HepG2 (cell line): ENCODE measurements around the gene EXOC6B. TPM values are rescaled to one million over a fixed set of nuclear protein-coding genes. Genes with fewer than 3 reads are reported as not detected.

ENCODE experiments used
- DR1 ChIP-seq: sonication (generic); formaldehyde crosslinking; IDR thresholded peaks from 2 replicates; pipeline ENCODE4 v1.8.0; 2021; ENCODE audit warnings: mild to moderate bottlenecking, missing genetic modification reagents, inconsistent platforms
- EED ChIP-seq: sonication (generic); formaldehyde crosslinking; IDR thresholded peaks from 2 replicates; pipeline ENCODE4 v1.5.0; 2020; ENCODE audit warnings: mild to moderate bottlenecking, missing genetic modification reagents
- FOXM1 ChIP-seq: sonication (generic); formaldehyde crosslinking; IDR thresholded peaks from 2 replicates; pipeline ENCODE4 v1.5.0; 2020; ENCODE audit warnings: missing genetic modification reagents
- HDAC6 ChIP-seq: fragments of 200-600 bp; sonication (generic); IDR thresholded peaks from 2 replicates; pipeline ENCODE4 v1.7.0; 2017; ENCODE audit warnings: mild to moderate bottlenecking, antibody characterized with exemption, low read length, low read depth
- HMG20A ChIP-seq: IDR thresholded peaks from 2 replicates; pipeline ENCODE4 v1.6.1; 2016; ENCODE audit warnings: borderline replicate concordance
- KDM5A ChIP-seq: fragments of 200-600 bp; sonication (generic); IDR thresholded peaks from 2 replicates; pipeline ENCODE4 v1.7.0; 2018; ENCODE audit warnings: antibody characterized with exemption, mild to moderate bottlenecking, low read length, borderline replicate concordance
- MED8 ChIP-seq: sonication (generic); formaldehyde crosslinking; IDR thresholded peaks from 2 replicates; pipeline ENCODE4 v1.8.1; 2023; ENCODE audit warnings: mild to moderate bottlenecking, missing genetic modification reagents; ENCODE audit not compliant: insufficient replicate concordance
- NBN ChIP-seq: fragments of 450-650 bp; conservative IDR thresholded peaks from 2 replicates; pipeline ENCODE4 v1.6.1; 2017
- NR2F6 ChIP-seq, 2 experiments: IDR thresholded peaks; 2 replicates each; pipeline ENCODE4 v1.6.1; 2016; ENCODE audit warnings: antibody characterized with exemption in 1 of 2, mild to moderate bottlenecking in 1 of 2
- SMAD3 ChIP-seq: sonication (generic); formaldehyde crosslinking; IDR thresholded peaks from 2 replicates; pipeline ENCODE4 v1.4.0; 2020; ENCODE audit warnings: missing genetic modification reagents
- SP2 ChIP-seq: sonication (generic); formaldehyde crosslinking; IDR thresholded peaks from 2 replicates; pipeline ENCODE4 v1.5.1; 2020; ENCODE audit warnings: mild to moderate bottlenecking, missing genetic modification reagents
- YEATS2 ChIP-seq: sonication (generic); formaldehyde crosslinking; IDR thresholded peaks from 2 replicates; pipeline ENCODE4 v1.4.0; 2020; ENCODE audit warnings: missing genetic modification reagents, borderline replicate concordance
- ZFP36 ChIP-seq: fragments of 150-350 bp; IDR thresholded peaks from 2 replicates; pipeline ENCODE4 v1.6.1; 2018; ENCODE audit warnings: borderline replicate concordance, low read length, low read depth; ENCODE audit not compliant: partially characterized antibody
- ZFP36L1 ChIP-seq: sonication (generic); formaldehyde crosslinking; IDR thresholded peaks from 2 replicates; pipeline ENCODE4 v1.8.0; 2022; ENCODE audit warnings: mild to moderate bottlenecking, missing genetic modification reagents, moderate library complexity
- ZNF160 ChIP-seq: sonication (generic); formaldehyde crosslinking; IDR thresholded peaks from 2 replicates; pipeline ENCODE4 v1.8.0; 2022; ENCODE audit warnings: mild to moderate bottlenecking, inconsistent platforms, missing genetic modification reagents
- ZNF383 ChIP-seq: sonication (generic); formaldehyde crosslinking; IDR thresholded peaks from 2 replicates; pipeline ENCODE4 v1.4.0; 2020; ENCODE audit warnings: missing genetic modification reagents, mild to moderate bottlenecking, borderline replicate concordance
- ZNF841 ChIP-seq: sonication (generic); formaldehyde crosslinking; IDR thresholded peaks from 2 replicates; pipeline ENCODE4 v1.8.1; 2023; ENCODE audit warnings: missing genetic modification reagents, borderline replicate concordance
- ZNF878 ChIP-seq: sonication (generic); formaldehyde crosslinking; IDR thresholded peaks from 2 replicates; pipeline ENCODE4 v1.8.1; 2023; ENCODE audit warnings: mild to moderate bottlenecking, missing genetic modification reagents, moderate library complexity
- polyA plus RNA-seq, 8 experiments: library from polyadenylated mRNA; depleted of rRNA in 3 of 8; stranded (reverse) in 7 of 8; unstranded in 1 of 8; fragments of >200 nt; fragmentation: Illumina TruSeq in 4 of 8; extraction: Trizol in 4 of 8; gene quantifications; 2 replicates each; pipeline versions ENCODE4 v1.2.1 to v1.2.3, GENCODE V29; 2011 to 2016; ENCODE audit warnings: low read depth in 4 of 8, missing spikeins in 1 of 8, mixed read lengths in 1 of 8; ENCODE audit not compliant: insufficient read depth in 1 of 8
- total RNA-seq, 5 experiments: library from RNA; depleted of rRNA; stranded (reverse); fragments of >200 nt; fragmentation: Illumina TruSeq; extraction: Trizol; gene quantifications; 2 replicates each; pipeline ENCODE4 v1.2.3, GENCODE V29; 2016; ENCODE audit warnings: low read depth in 1 of 5
- TF ChIP-seq, protein P1 (sequence below): IDR thresholded peaks from 2 replicates; pipeline ENCODE4 v1.6.1; 2012; ENCODE audit warnings: low read length, improper control_type of control experiment
- TF ChIP-seq, protein P2 (sequence below): sonication (generic); formaldehyde crosslinking; IDR thresholded peaks from 2 replicates; pipeline ENCODE4 v1.4.0; 2020; ENCODE audit warnings: mild to moderate bottlenecking, missing genetic modification reagents, borderline replicate concordance
- TF ChIP-seq, protein P3 (sequence below): IDR thresholded peaks from 2 replicates; pipeline ENCODE4 v1.6.1; 2016; ENCODE audit warnings: missing compliant biosample characterization, missing genetic modification reagents, borderline replicate concordance

The EXOC6B gene
- total and polyA plus RNA-seq, 2 of the 13 experiments (the other 11 are each of a cell fraction or from before 2014, with no cell fraction given), result 9.1 to 15.9 TPM

DNA sequence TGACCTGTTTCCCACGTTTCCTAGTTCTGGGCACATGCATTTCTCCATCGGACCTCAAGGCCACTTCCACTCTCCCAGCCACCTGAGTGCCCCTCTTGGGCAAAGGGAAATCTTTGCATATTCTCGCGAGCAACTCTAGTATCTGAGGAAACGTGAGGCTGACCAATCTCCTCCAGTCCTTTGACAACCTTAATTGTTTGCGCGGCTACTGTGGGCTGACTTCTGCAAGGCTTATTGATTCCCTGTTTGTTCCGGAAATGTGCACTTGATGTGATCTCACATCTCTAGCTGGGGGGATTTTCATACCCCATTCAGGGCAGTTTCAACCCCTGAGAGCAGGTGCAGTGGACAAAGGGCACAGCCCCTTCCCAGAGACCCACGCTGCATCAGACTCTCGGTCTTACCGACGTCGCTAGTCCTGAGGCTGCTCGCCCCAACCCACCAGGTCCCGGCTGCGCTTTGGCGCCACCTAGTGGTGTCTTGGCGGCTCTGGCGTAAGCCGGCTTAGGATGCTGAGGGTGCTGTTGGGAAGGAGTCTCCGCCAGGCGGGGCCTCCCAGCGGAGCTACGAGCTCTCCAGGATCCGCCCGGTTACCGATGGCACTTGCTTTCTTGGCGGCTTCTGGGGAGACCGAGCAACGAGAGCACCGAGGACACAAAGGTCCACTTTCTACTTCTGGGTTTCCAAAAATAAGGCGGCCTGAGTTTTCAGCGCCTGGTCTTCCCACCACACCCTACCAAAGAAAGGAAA, 36.6 kb upstream of the EXOC6B start (continued):
- TF ChIP-seq SP2 (CRISPR knock-in tag), result no peak
- no peak for TF ChIP-seq MED8 (CRISPR knock-in tag)
- TF ChIP-seq, protein P1, sequence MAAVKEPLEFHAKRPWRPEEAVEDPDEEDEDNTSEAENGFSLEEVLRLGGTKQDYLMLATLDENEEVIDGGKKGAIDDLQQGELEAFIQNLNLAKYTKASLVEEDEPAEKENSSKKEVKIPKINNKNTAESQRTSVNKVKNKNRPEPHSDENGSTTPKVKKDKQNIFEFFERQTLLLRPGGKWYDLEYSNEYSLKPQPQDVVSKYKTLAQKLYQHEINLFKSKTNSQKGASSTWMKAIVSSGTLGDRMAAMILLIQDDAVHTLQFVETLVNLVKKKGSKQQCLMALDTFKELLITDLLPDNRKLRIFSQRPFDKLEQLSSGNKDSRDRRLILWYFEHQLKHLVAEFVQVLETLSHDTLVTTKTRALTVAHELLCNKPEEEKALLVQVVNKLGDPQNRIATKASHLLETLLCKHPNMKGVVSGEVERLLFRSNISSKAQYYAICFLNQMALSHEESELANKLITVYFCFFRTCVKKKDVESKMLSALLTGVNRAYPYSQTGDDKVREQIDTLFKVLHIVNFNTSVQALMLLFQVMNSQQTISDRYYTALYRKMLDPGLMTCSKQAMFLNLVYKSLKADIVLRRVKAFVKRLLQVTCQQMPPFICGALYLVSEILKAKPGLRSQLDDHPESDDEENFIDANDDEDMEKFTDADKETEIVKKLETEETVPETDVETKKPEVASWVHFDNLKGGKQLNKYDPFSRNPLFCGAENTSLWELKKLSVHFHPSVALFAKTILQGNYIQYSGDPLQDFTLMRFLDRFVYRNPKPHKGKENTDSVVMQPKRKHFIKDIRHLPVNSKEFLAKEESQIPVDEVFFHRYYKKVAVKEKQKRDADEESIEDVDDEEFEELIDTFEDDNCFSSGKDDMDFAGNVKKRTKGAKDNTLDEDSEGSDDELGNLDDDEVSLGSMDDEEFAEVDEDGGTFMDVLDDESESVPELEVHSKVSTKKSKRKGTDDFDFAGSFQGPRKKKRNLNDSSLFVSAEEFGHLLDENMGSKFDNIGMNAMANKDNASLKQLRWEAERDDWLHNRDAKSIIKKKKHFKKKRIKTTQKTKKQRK, result no peak
- TF ChIP-seq FOXM1 (CRISPR knock-in tag), result no peak
- no peak for TF ChIP-seq YEATS2 (CRISPR knock-in tag)
- TF ChIP-seq, protein P2, sequence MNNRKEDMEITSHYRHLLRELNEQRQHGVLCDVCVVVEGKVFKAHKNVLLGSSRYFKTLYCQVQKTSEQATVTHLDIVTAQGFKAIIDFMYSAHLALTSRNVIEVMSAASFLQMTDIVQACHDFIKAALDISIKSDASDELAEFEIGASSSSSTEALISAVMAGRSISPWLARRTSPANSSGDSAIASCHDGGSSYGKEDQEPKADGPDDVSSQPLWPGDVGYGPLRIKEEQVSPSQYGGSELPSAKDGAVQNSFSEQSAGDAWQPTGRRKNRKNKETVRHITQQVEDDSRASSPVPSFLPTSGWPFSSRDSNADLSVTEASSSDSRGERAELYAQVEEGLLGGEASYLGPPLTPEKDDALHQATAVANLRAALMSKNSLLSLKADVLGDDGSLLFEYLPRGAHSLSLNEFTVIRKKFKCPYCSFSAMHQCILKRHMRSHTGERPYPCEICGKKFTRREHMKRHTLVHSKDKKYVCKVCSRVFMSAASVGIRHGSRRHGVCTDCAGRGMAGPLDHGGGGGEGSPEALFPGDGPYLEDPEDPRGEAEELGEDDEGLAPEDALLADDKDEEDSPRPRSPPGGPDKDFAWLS (CRISPR knock-in tag), result 0 out of 2 replicates have a peak, but pooled peaks have one; percentile 35
- TF ChIP-seq ZNF160, result no peak
- TF ChIP-seq HDAC6, result no peak
- TF ChIP-seq ZNF878, result no peak
- no peak for TF ChIP-seq KDM5A
- TF ChIP-seq ZFP36L1 (CRISPR knock-in tag), result no peak
- TF ChIP-seq HMG20A (CRISPR knock-in tag), result no peak
- no peak for TF ChIP-seq ZFP36
- TF ChIP-seq, protein P3, sequence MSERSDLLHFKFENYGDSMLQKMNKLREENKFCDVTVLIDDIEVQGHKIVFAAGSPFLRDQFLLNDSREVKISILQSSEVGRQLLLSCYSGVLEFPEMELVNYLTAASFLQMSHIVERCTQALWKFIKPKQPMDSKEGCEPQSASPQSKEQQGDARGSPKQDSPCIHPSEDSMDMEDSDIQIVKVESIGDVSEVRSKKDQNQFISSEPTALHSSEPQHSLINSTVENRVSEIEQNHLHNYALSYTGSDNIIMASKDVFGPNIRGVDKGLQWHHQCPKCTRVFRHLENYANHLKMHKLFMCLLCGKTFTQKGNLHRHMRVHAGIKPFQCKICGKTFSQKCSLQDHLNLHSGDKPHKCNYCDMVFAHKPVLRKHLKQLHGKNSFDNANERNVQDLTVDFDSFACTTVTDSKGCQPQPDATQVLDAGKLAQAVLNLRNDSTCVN (CRISPR knock-in tag), result no peak
- peak; percentile 38; the same call in 1 of the 2 replicates for TF ChIP-seq DR1 (CRISPR knock-in tag)
- no peak for TF ChIP-seq ZNF841 (CRISPR knock-in tag)
- peak; percentile 94; the same call in 1 of the 2 replicates for TF ChIP-seq ZNF383 (CRISPR knock-in tag)
- TF ChIP-seq EED (CRISPR knock-in tag), result peak; percentile 60; the same call in 1 of the 2 replicates
- TF ChIP-seq NR2F6 (IDR thresholded peaks at IDR 0.05), result no peak
- no peak for TF ChIP-seq NR2F6 (CRISPR knock-in tag; IDR thresholded peaks at IDR 0.05)
- no peak for TF ChIP-seq NBN
- 0 out of 2 replicates have a peak, but pooled peaks have one; percentile 48 for TF ChIP-seq SMAD3 (CRISPR knock-in tag)
